Left renal cortex interstitium (tissue), 4 donors: ENCODE measurements around the gene CDH1. TPM values are rescaled to one million over a fixed set of nuclear protein-coding genes. Genes with fewer than 3 reads are reported as not detected.
A peak's percentile ranks its signal among the peaks of the same experiment; 100 is the strongest.

Experiments used
- DNase-seq, 4 donors: peaks; one replicate each; pipeline ENCODE4 v3.0.0-alpha.2; 2013; ENCODE audit warnings: low read depth in 4 of 4, low spot score in 2 of 4, missing footprints in 1 of 4
- polyA plus RNA-seq, 4 donors: library from polyadenylated mRNA; unstranded; fragments of 120-200 nt; gene quantifications; one replicate each; pipeline ENCODE4 v1.2.1, GENCODE V29; 2013; ENCODE audit not compliant: insufficient read length in 4 of 4

Gene CDH1
- polyA plus RNA-seq, 4 donors: 91.0 to 108 (median 99.4) TPM

- no peak for DNase-seq
These were observed 5.5 kb upstream of the CDH1 start for GRCh38 chr16:68731637-68732036.

- DNase-seq: no peak
These were observed 4.9 kb upstream of the CDH1 start for GRCh38 chr16:68732042-68732680.

- no peak for DNase-seq
These were observed 4.2 kb upstream of the CDH1 start for GRCh38 chr16:68732741-68733399.

GRCh38 chr16:68733570-68733969 lies 3.5 kb upstream of the CDH1 start:
- DNase-seq: no peak

GRCh38 chr16:68734782-68735181 lies 2.3 kb upstream of the CDH1 start:
- DNase-seq: no peak

GRCh38 chr16:68736561-68736960 lies 531 bp upstream of the CDH1 start:
- DNase-seq: no peak

GRCh38 chr16:68737730-68738629 lies 888 bp downstream of the CDH1 start:
- no peak for DNase-seq

- DNase-seq: no peak
These were observed 3.0 kb downstream of the CDH1 start for GRCh38 chr16:68739964-68740627.

GRCh38 chr16:68740628-68741346 lies 3.7 kb downstream of the CDH1 start:
- DNase-seq: no peak

- DNase-seq: no peak
These were observed 6.6 kb downstream of the CDH1 start for GRCh38 chr16:68743664-68744063.

- peak in 1 of 4 donors; percentile 69 for DNase-seq
These were observed 7.7 kb downstream of the CDH1 start for GRCh38 chr16:68744744-68745280.

- no peak for DNase-seq
These were observed 9.9 kb downstream of the CDH1 start for GRCh38 chr16:68746951-68747350.

- no peak for DNase-seq
These were observed 12.3 kb downstream of the CDH1 start for GRCh38 chr16:68749432-68749831.

GRCh38 chr16:68750193-68750695 lies 13.2 kb downstream of the CDH1 start:
- DNase-seq: no peak

GRCh38 chr16:68751160-68751559 lies 14.1 kb downstream of the CDH1 start:
- no peak for DNase-seq

GRCh38 chr16:68752602-68753001 lies 15.5 kb downstream of the CDH1 start:
- no peak for DNase-seq

GRCh38 chr16:68754084-68754792 lies 17.1 kb downstream of the CDH1 start:
- no peak for DNase-seq

- DNase-seq: no peak
These were observed 19.3 kb downstream of the CDH1 start for GRCh38 chr16:68756239-68756915.

- no peak for DNase-seq
These were observed 20.5 kb downstream of the CDH1 start for GRCh38 chr16:68757625-68757935.
